ENCODE data around the gene CCDC40. TPM values are rescaled to one million over a fixed set of nuclear protein-coding genes. Genes with fewer than 3 reads are reported as not detected.
A peak's percentile ranks its signal among the peaks of the same experiment; 100 is the strongest.

Gene CCDC40
- total and polyA plus RNA-seq, 9 of the 15 experiments (the other 6 are each of a cell fraction or from before 2014, with no cell fraction given), result 0.07 to 0.33 TPM; not detected in 7

DNA sequence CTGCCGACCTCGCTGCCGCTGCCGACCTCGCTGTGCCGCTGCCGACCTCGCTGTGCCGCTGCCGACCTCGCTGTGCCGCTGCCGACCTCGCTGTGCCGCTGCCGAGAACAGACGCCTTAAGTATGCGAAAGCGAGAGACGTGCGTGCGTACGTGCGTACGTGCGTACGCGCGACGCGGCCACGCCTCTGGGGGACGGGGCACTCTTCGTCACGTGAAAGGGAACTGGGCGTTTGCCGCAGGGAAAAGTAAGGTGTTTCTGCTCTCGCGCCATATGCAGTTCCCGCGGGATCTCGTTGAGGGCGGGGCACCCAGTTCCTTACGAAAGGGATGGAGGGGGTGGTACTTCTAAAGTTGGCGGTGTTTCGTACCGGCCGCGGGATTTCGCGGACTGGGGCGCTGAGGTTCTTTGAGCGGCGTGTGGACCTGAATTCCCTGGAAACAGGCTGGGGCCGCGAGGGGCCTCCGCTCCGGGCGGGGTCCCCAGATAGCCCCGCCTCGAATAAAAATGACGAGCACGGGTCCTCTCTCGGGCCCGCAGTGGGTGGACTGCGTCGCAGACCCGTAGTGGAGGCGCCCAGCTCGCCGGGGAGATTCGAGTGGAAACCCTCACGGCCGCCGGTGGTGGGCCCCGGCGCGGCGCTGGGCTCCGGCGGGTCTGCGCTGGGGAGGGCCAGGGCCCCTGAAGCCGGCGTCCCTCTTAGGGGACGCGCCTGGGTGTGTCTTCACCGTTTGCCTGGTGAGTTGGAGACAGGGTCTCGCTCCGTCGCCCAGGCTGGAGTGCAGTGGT, 110.8 kb downstream of the CCDC40 start, which contains the start of gene EIF4A3 (continued):
- no peak for TF ChIP-seq NFYB (IDR thresholded peaks at IDR 0.05; ENCODE audit: extremely low read depth, insufficient read length)
- peak; percentile 96 for TF ChIP-seq CREM (IDR thresholded peaks at IDR 0.05; ENCODE audit: low read depth)
- TF ChIP-seq RHOXF2B (CRISPR knock-in tag; conservative IDR thresholded peaks at IDR 0.05), result no peak
- TF ChIP-seq, protein P1, sequence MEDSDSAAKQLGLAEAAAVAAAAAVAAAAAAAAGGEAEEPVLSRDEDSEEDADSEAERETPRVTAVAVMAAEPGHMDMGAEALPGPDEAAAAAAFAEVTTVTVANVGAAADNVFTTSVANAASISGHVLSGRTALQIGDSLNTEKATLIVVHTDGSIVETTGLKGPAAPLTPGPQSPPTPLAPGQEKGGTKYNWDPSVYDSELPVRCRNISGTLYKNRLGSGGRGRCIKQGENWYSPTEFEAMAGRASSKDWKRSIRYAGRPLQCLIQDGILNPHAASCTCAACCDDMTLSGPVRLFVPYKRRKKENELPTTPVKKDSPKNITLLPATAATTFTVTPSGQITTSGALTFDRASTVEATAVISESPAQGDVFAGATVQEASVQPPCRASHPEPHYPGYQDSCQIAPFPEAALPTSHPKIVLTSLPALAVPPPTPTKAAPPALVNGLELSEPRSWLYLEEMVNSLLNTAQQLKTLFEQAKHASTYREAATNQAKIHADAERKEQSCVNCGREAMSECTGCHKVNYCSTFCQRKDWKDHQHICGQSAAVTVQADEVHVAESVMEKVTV (CRISPR knock-in tag; IDR thresholded peaks at IDR 0.05), result no peak
- TF ChIP-seq ZNF507 (tag; conservative IDR thresholded peaks at IDR 0.05), result no peak
- TF ChIP-seq RBM34 (IDR thresholded peaks at IDR 0.05; ENCODE audit: borderline replicate concordance, insufficient read depth, low read length), result no peak
- TF ChIP-seq, protein P2, sequence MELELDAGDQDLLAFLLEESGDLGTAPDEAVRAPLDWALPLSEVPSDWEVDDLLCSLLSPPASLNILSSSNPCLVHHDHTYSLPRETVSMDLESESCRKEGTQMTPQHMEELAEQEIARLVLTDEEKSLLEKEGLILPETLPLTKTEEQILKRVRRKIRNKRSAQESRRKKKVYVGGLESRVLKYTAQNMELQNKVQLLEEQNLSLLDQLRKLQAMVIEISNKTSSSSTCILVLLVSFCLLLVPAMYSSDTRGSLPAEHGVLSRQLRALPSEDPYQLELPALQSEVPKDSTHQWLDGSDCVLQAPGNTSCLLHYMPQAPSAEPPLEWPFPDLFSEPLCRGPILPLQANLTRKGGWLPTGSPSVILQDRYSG (tag; conservative IDR thresholded peaks at IDR 0.05; ENCODE audit: low read depth), result no peak
- TF ChIP-seq COPS2 (conservative IDR thresholded peaks at IDR 0.05), result no peak
- TF ChIP-seq, protein P3, sequence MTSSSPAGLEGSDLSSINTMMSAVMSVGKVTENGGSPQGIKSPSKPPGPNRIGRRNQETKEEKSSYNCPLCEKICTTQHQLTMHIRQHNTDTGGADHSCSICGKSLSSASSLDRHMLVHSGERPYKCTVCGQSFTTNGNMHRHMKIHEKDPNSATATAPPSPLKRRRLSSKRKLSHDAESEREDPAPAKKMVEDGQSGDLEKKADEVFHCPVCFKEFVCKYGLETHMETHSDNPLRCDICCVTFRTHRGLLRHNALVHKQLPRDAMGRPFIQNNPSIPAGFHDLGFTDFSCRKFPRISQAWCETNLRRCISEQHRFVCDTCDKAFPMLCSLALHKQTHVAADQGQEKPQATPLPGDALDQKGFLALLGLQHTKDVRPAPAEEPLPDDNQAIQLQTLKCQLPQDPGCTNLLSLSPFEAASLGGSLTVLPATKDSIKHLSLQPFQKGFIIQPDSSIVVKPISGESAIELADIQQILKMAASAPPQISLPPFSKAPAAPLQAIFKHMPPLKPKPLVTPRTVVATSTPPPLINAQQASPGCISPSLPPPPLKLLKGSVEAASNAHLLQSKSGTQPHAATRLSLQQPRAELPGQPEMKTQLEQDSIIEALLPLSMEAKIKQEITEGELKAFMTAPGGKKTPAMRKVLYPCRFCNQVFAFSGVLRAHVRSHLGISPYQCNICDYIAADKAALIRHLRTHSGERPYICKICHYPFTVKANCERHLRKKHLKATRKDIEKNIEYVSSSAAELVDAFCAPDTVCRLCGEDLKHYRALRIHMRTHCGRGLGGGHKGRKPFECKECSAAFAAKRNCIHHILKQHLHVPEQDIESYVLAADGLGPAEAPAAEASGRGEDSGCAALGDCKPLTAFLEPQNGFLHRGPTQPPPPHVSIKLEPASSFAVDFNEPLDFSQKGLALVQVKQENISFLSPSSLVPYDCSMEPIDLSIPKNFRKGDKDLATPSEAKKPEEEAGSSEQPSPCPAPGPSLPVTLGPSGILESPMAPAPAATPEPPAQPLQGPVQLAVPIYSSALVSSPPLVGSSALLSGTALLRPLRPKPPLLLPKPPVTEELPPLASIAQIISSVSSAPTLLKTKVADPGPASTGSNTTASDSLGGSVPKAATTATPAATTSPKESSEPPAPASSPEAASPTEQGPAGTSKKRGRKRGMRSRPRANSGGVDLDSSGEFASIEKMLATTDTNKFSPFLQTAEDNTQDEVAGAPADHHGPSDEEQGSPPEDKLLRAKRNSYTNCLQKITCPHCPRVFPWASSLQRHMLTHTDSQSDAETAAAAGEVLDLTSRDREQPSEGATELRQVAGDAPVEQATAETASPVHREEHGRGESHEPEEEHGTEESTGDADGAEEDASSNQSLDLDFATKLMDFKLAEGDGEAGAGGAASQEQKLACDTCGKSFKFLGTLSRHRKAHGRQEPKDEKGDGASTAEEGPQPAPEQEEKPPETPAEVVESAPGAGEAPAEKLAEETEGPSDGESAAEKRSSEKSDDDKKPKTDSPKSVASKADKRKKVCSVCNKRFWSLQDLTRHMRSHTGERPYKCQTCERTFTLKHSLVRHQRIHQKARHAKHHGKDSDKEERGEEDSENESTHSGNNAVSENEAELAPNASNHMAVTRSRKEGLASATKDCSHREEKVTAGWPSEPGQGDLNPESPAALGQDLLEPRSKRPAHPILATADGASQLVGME (CRISPR knock-in tag; IDR thresholded peaks at IDR 0.05), result 0 out of 2 replicates have a peak, but pooled peaks have one; percentile 35
- TF ChIP-seq WHSC1 (IDR thresholded peaks at IDR 0.05; ENCODE audit: low read length), result no peak
- TF ChIP-seq MEIS2 (IDR thresholded peaks at IDR 0.05; ENCODE audit: partially characterized antibody), result peak; percentile 34
- peak; percentile 70 for TF ChIP-seq SPI1 (IDR thresholded peaks at IDR 0.05; ENCODE audit: borderline replicate concordance, low read depth, low read length)
- TF ChIP-seq ZNF778 (CRISPR knock-in tag; IDR thresholded peaks at IDR 0.05), result no peak
- TF ChIP-seq, protein P4, sequence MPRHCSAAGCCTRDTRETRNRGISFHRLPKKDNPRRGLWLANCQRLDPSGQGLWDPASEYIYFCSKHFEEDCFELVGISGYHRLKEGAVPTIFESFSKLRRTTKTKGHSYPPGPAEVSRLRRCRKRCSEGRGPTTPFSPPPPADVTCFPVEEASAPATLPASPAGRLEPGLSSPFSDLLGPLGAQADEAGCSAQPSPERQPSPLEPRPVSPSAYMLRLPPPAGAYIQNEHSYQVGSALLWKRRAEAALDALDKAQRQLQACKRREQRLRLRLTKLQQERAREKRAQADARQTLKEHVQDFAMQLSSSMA (CRISPR knock-in tag; IDR thresholded peaks at IDR 0.05), result no peak
- TF ChIP-seq ATF1 (CRISPR knock-in tag; IDR thresholded peaks at IDR 0.05), result peak; percentile 48
- peak; percentile 92 for TF ChIP-seq ATF1 (tag; IDR thresholded peaks at IDR 0.05)
- TF ChIP-seq, protein P5, sequence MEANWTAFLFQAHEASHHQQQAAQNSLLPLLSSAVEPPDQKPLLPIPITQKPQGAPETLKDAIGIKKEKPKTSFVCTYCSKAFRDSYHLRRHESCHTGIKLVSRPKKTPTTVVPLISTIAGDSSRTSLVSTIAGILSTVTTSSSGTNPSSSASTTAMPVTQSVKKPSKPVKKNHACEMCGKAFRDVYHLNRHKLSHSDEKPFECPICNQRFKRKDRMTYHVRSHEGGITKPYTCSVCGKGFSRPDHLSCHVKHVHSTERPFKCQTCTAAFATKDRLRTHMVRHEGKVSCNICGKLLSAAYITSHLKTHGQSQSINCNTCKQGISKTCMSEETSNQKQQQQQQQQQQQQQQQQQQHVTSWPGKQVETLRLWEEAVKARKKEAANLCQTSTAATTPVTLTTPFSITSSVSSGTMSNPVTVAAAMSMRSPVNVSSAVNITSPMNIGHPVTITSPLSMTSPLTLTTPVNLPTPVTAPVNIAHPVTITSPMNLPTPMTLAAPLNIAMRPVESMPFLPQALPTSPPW (CRISPR knock-in tag; IDR thresholded peaks at IDR 0.05), result peak; percentile 63

All from K562 (cell line).